HG03103 (cell line): Measurements from ENCODE around the gene TSC2.
"Not testable (repeated sequence)": the region's sequence is repeated elsewhere in the genome, so short reads cannot be mapped to it uniquely, and the experiment has no call there.

Experiments used
- ATAC-seq: cut with Tn5 transposase; IDR thresholded peaks from one replicate; pipeline ENCODE4 v1.9.1; 2021; ENCODE audit warnings: low read depth; ENCODE audit not compliant: unreplicated experiment

TSC2 gene

GRCh38 chr16:2096853-2097595, 49.2 kb downstream of the TSC2 start:
- ATAC-seq = no peak

- not testable (repeated sequence) for ATAC-seq
These were observed 49.9 kb downstream of the TSC2 start for GRCh38 chr16:2097689-2098088.

- not testable (repeated sequence) for ATAC-seq
These were observed 53.8 kb downstream of the TSC2 start for GRCh38 chr16:2101581-2101980.

- ATAC-seq = no peak
These were observed 54.7 kb downstream of the TSC2 start for GRCh38 chr16:2102471-2102870.

- not testable (repeated sequence) for ATAC-seq
These were observed 56.7 kb downstream of the TSC2 start for GRCh38 chr16:2104464-2104863.

GRCh38 chr16:2105291-2105690, 57.5 kb downstream of the TSC2 start:
- ATAC-seq = not testable (repeated sequence)

- not testable (repeated sequence) for ATAC-seq
These were observed 58.0 kb downstream of the TSC2 start for GRCh38 chr16:2105769-2106168.

GRCh38 chr16:2106211-2106610, 58.4 kb downstream of the TSC2 start:
- ATAC-seq = not testable (repeated sequence)

GRCh38 chr16:2107121-2107790, 59.5 kb downstream of the TSC2 start:
- not testable (repeated sequence) for ATAC-seq

GRCh38 chr16:2107791-2108125, 60.0 kb downstream of the TSC2 start:
- not testable (repeated sequence) for ATAC-seq

GRCh38 chr16:2108446-2109270, 60.9 kb downstream of the TSC2 start:
- ATAC-seq = not testable (repeated sequence)

GRCh38 chr16:2109271-2109580, 61.4 kb downstream of the TSC2 start:
- not testable (repeated sequence) for ATAC-seq

GRCh38 chr16:2109872-2110271, 62.1 kb downstream of the TSC2 start:
- not testable (repeated sequence) for ATAC-seq

GRCh38 chr16:2110332-2111008, 62.7 kb downstream of the TSC2 start:
- ATAC-seq = not testable (repeated sequence)

- not testable (repeated sequence) for ATAC-seq
These were observed 63.2 kb downstream of the TSC2 start for GRCh38 chr16:2111009-2111353.

- ATAC-seq = not testable (repeated sequence)
These were observed 63.9 kb downstream of the TSC2 start for GRCh38 chr16:2111412-2112335.

- not testable (repeated sequence) for ATAC-seq
These were observed 64.8 kb downstream of the TSC2 start for GRCh38 chr16:2112539-2113106.

- not testable (repeated sequence) for ATAC-seq
These were observed 66.4 kb downstream of the TSC2 start for GRCh38 chr16:2114225-2114624.

- ATAC-seq = not testable (repeated sequence)
These were observed 67.3 kb downstream of the TSC2 start for GRCh38 chr16:2114885-2115590.
